ENCODE data around the gene UCK1. TPM values are rescaled to one million over a fixed set of nuclear protein-coding genes. Genes with fewer than 3 reads are reported as not detected.

Gene UCK1
- total and polyA plus RNA-seq, 2 of the 8 experiments (the other 6 are each of a cell fraction or from before 2014, with no cell fraction given), result 35.1 to 42.0 TPM

DNA sequence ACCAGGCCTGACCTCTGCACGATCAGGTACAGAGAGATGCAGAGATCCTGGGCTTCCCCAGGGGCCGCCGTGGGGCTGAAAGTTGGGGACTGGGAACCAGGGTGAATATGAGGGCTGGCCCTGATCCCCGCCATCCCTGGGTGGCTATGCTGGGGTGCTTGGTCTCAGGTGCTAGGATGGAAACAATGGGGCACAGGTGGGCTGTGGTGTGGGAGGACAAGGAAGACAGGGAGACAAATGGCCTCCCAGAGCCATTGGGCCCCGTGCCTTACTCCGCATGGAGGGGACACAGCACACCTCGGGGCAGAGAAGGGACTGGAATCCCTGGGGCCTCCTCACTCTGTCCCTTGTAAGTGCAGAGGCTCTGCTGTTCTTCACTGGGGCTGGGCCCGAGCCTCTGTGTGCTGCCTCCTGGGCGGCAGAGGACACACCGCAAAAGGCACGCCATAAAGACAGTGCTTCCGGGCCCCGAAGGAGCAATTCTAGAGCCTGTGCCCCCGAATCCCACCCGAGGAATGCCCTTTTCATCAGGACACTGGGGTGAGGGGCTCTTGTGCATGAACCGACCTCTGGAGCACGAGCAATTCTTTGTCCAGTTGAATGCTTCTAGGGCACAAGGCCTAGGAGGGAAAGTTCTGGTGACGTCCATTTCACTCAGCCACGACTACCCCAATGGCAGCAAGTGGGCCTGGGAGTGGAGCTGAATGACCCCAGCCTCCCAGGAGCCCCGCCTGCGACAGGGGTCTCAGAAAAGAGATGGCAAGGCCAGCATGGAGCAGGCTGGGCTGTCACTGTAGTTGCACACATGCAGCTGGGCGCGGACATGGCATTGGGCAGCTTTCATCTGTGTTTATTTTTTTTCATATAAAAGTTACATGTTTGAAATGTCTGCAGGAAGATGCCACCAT lies 45.1 kb upstream of the UCK1 start:
- Histone ChIP-seq H2BK120ac (replicated peaks; ENCODE audit: low read depth, low read length) (no peak overlapping the region), H3K56ac (replicated peaks; ENCODE audit: insufficient read length, low read depth, low read length) (no peak overlapping the region), H4K91ac (replicated peaks; ENCODE audit: insufficient read length, low read length) (no peak overlapping the region), H3K27me3 (replicated peaks in 1 of 4; ENCODE audit: control insufficient read depth in 3 of 4, extremely low read depth in 1 of 4, insufficient read depth in 3 of 4, low read length in 3 of 4) (no peaks in the 10 kb centered on the region), H3K36me3 (ENCODE audit: control insufficient read depth in 2 of 4, insufficient read depth in 4 of 4, low read length in 3 of 4) (peaks cover 0 to 3% (median 0%) of the 10 kb centered on the region in 4 experiments; a peak in 2 of 8 replicates), H2BK5ac (ENCODE audit: low read depth, low read length) (no peak overlapping the region), H2AFZ (ENCODE audit: low read length) (no peak overlapping the region), H3K4me1 (replicated peaks in 1 of 4; ENCODE audit: control insufficient read depth in 3 of 4, insufficient read depth in 4 of 4, low read length in 3 of 4) (no peaks in the 10 kb centered on the region; a peak in 1 of 7 replicates), H3K4ac (replicated peaks; ENCODE audit: insufficient read length, low read depth, low read length) (no peak overlapping the region), H4K5ac (ENCODE audit: insufficient read length, low read depth, low read length) (no peak overlapping the region), H3K9me3 (ENCODE audit: insufficient read depth in 2 of 2, low read depth in 1 of 2, low read length in 1 of 2) (no peaks in the 10 kb centered on the region), H3K23me2 (ENCODE audit: low read depth, low read length) (no peaks in the 10 kb centered on the region), H3K79me1 (ENCODE audit: low read depth, low read length) (no peaks in the 10 kb centered on the region), H4K8ac (ENCODE audit: extremely low read depth, insufficient read depth, low read length) (0 out of 2 replicates have a peak overlapping the region, but pooled peaks have one; percentile 35), H2BK20ac (ENCODE audit: low read length) (no peak overlapping the region), H3K18ac (ENCODE audit: extremely low read depth, low read length) (no peak overlapping the region), H2BK15ac (ENCODE audit: low read length) (no peak overlapping the region), H4K20me1 (replicated peaks in 1 of 2; ENCODE audit: control insufficient read depth in 1 of 2, insufficient read depth in 2 of 2, low read length in 2 of 2) (peaks cover 0 to 6% of the 10 kb centered on the region in 2 experiments), H3K14ac (ENCODE audit: insufficient read length) (no peak overlapping the region), H3K27ac (ENCODE audit: low read depth, low read length) (no peak overlapping the region), H3K23ac (ENCODE audit: insufficient read length) (no peak overlapping the region), H2AK5ac (ENCODE audit: low read depth, low read length) (no peak overlapping the region), H3K4me2 (ENCODE audit: insufficient read depth in 1 of 2, low read depth in 2 of 2, low read length in 2 of 2) (no peak overlapping the region), H3K4me3 (ENCODE audit: extremely low read depth in 1 of 4, insufficient read depth in 2 of 4, low read depth in 3 of 4, low read length in 4 of 4) (no peak overlapping the region), H3K9ac (replicated peaks in 1 of 4; ENCODE audit: extremely low read depth in 1 of 4, low read depth in 3 of 4, low read length in 3 of 4) (no peak overlapping the region), H3K79me2 (ENCODE audit: control insufficient read depth in 1 of 2, insufficient read depth in 2 of 2, low read length in 2 of 2) (no peaks in the 10 kb centered on the region), H2BK12ac (ENCODE audit: low read depth, low read length) (no peak overlapping the region)
- FAIRE-seq, result no peak
- TF ChIP-seq CTCF (IDR thresholded peaks at IDR 0.05; ENCODE audit: control extremely low read depth in 1 of 3, insufficient read depth in 1 of 3, low read depth in 1 of 3, low read length in 3 of 3) (no peak), SRF (IDR thresholded peaks at IDR 0.05; ENCODE audit: low read depth, low read length) (no peak)
- TF ChIP-seq, protein P1, sequence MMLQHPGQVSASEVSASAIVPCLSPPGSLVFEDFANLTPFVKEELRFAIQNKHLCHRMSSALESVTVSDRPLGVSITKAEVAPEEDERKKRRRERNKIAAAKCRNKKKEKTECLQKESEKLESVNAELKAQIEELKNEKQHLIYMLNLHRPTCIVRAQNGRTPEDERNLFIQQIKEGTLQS (IDR thresholded peaks at IDR 0.05; ENCODE audit: insufficient read depth, low read depth, low read length), result no peak
- 94% methylated on average over 23 of the region's 23 CpGs; no CpG with 5 or more reads in 1 of the 2 experiments for WGBS, 2 experiments (ENCODE audit: extremely low coverage in 1 of 2, insufficient coverage in 1 of 2, insufficient read length in 1 of 2, insufficient replicate concordance in 2 of 2, low coverage in 1 of 2, low lambda C conversion rate in 2 of 2, missing lambda C conversion rate in 1 of 2)
- POLR2A ChIA-PET (ENCODE audit: partially characterized antibody), result no interaction called here
- no peak for DNase-seq (ENCODE audit: low read depth in 1 of 2, low spot score in 2 of 2)
- CTCF ChIA-PET (ENCODE audit: partially characterized antibody), result interaction anchor here (0.6 to 1.2 kb wide), 3 partner anchors 24 to 126 kb away, joined by 3 to 4 read pairs (median 3); no protein-coding TSS in a partner anchor

Measured in H1 (cell line).